Suppressor macrophage (primary cell): Measurements from ENCODE around the gene EFNA5.
A peak's percentile ranks its signal among the peaks of the same experiment; 100 is the strongest.

Experiments used
- DNase-seq, 4 experiments: peaks; one replicate each; pipeline ENCODE4 v3.0.0-alpha.2; 2020 to 2022

Gene EFNA5

DNA sequence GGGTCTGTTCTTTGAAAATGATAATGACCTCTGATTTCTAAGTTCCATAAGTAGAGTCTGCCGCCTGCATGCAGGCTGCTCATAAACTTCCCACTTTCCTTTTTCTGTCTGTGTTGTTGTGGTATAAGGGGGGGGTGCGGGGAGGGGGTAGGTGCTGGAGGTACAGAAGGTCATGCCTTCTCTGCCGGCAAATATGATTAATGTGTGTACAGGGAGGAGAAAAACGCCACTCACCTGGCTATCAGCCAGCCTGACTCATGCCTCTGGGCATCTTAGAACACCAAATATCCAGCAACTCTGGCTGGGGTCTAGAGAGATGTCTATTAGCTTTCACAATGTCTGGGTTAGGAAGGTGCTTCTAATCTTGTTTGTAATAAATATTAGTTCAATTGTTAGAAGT lies 128.3 kb downstream of the EFNA5 start:
- DNase-seq, result no peak

DNA sequence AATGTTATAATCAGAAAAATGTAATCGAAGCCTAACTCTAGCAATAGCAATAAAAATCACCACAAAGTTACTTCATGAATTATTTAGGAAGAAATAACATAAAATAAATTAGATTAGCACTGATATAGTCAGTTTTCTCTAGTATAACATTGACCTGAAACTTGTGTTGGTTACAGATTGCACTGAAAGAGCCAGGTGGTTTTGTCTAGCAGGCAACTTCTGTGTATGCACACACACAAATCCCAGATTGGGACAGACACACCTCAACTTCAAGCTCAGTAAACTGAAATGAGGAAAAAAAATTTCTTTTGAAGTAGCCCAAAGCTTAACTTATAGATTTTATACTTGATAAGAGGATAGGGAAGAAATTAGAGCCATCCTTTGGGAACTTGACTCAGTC lies 129.3 kb downstream of the EFNA5 start:
- no peak for DNase-seq

- DNase-seq, result no peak
These were observed 130.9 kb downstream of the EFNA5 start for GRCh38 chr5:107539726-107540330.

- DNase-seq, result no peak
These were observed 131.8 kb downstream of the EFNA5 start for GRCh38 chr5:107538805-107539445.

GRCh38 chr5:107538331-107538730 lies 132.4 kb downstream of the EFNA5 start:
- no peak for DNase-seq

DNA sequence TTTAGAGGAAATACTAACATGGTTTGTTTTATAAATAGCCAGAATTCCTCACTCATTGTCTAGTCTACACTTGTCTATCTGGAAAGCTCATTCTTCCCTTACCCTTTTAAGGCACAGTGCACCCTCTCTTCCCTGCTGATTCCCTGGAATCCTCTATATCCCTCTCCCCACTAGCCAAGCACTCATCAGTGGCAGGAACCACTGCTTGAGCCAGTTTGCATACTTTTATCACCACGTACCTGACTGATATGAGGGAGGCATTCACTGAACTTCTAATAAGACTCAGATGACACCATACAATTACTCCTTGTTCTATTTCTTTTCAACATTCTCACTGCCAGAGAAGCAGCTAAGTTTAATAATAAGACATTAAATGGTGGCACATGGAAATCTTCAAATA lies 134.9 kb downstream of the EFNA5 start:
- DNase-seq, result no peak

DNA sequence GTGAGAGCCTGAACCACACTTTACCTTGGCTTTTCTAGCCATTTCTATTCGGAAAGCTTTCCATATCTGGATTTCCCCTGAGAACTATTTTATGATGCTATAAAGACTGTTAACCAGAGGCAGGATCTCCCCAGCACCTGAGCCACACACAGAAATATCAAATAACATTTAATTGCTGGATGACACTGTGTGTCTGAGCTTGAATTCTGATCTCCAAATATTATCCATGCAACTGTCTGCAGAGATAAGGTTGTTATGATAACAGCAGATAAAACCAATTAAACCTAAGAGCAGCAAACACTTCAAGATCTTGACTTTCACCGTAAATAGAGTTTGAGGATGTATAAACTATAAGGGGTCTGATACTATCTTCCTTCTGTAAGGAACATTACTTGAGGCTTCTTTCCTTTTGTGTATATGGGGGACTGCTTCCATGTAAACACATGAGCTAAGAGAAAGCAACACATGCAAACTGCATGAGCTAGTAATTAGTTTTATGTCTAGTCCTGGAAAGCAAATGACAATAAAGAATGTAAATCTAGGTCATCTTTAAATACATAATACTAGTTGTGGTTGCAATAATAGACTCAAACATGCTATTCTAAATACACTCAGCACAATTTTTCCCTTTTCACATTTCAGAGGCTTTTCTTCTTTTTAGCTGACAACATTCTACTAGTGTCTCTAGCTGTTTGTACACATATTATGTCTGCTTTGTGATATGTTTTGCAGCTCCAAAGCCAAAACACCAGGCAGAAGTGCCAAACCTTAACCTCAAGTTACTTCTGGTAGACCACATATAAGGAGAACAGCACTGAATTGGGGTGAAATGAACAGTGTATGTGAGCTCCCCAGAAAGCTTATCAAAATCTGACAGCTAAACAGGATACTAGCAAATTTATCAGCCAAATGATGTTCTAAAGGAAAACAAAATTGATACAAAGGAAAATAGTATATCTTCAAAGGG lies 136.5 kb downstream of the EFNA5 start:
- no peak for DNase-seq

GRCh38 chr5:107532916-107533315 lies 137.8 kb downstream of the EFNA5 start:
- DNase-seq, result no peak

DNA sequence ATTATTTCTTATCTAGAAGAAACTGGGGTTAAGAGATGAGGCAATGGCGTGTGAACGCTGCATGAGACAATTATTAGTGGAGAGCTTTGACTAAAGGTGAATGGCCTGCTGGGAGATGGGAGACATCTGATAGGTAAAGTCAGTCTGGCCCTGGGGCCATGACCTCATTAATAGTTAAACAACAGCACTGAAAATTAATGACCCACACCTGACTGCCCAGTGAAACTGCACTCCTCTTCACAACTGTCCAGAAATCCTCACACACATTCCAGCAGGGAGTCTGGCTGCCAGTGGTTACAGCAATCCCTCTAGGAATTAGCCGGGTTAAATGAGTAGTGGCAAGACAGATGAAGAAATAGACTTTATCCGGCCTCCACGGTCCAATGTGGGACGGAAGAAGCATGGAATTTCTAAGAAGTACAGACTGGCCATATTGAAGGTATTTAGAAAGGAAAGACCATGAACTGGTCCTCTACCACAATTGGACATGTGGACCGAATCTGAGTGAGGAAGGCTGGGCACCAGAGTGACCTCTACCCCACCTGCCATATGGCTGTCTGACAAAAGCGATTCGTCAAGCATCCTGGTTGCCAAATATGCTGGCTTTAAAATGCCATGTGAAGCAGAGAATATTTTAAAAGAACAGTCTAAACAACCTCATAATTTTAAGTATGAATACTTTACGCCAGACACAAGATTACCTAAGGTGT lies 138.4 kb downstream of the EFNA5 start:
- DNase-seq, result no peak

GRCh38 chr5:107531308-107531707 lies 139.4 kb downstream of the EFNA5 start:
- no peak for DNase-seq

DNA sequence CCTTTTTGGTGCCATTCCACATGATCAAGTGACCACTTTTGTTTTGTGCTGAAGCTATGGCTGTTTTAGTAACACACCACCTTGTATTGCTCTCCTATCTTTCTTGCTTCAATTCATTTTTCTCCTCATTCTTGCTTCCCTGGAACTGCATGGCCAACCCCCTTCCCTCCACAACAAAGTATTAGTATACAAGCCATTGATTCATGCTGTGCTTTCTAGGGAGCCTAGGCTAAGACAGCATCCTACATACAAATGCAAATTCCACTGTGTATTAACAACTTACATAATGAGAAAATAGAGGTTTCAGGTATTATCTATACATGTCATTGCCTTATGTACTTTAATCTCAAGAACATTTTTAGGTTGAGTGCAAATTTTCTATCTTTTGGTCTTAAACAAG lies 141.1 kb downstream of the EFNA5 start:
- no peak for DNase-seq

DNA sequence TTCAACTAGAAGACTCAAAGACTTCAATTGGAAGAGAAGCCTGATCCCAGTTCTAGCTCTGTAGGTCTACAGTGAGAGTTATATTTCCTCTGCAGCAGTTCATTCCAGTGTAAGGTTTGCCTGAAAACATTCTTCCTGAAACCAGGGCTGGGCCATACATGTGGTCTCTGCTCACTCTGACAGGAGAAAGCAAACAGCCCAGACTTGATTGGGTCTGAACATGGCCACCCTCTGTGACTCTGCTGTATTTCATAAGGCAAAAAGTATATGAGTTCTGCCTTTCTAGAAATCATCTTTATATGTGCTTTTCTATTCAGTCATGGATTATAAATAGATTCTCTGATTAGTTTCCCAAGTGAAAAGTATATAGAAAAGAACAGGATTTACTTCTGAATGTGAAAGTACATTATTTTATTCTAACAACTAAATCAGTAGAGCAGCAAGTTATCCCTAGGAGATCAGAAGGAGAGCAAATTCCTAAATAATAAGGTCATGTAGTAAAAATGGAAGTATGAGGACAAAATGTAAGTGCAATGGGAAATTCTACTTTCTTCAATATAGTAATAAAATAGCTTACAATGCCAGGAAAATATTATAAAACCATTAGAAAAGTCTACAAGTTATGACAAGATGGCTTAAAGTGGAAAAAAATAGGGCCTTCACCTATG lies 144.3 kb downstream of the EFNA5 start:
- no peak for DNase-seq

DNA sequence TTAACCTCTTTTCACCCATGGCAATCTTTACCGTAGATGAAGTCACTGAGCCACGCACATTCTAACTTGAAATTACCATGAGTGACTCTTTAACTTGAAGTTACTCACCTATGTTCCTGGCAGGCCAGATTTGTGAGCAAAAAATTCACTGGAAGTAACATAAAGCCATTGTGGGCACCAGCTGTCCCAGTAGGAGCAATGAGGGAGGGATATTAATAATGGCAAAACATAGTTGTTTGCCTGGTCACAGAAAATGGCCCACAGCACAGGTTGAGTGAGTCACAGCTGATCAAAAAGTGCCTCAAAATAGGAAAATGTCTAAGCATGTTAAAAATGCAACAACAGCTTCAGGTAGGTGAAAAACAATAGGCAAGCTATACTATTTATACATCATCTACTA lies 146.6 kb downstream of the EFNA5 start:
- no peak for DNase-seq

GRCh38 chr5:107523029-107523680 lies 147.6 kb downstream of the EFNA5 start:
- peak in 2 of 4 experiments; percentile 17 to 26 for DNase-seq

DNA sequence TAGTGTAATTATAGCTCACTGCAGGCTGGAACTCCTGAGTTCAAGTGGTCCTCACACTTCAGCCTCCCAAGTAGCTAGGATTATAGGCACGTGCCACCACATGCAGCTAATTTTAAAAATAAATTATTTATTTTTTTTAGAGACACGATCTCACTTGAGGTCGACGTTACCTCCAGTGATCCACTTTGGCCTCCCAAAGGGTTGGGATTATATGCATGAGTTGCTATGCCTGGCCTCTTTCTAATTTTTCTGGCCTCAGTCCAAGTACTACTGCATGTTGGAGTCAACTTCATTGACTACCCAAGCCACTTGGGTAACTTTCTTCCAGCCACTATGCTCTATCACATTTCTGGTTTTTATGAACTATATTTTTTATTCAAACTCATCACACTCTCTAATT lies 148.3 kb downstream of the EFNA5 start:
- DNase-seq, result no peak

GRCh38 chr5:107519900-107520354 lies 150.8 kb downstream of the EFNA5 start:
- no peak for DNase-seq

DNA sequence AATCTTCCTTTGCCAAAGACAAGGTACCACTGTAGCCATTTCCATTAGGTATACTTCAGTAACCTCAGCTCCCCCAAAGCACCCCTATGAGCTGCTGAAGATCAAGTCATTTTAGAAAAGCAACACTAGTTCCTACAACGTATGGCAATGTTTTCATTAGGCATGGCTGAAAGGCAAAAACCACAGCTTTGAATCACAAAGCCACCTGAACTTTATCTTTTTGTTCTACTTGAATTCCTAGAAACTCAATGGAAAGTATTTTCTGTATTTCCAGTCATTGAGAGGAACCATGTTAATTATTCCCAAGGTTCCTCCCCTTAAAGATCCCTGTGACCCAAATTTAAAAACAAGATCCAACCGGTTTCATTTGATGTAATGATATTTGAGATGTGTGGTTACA lies 152.1 kb downstream of the EFNA5 start:
- no peak for DNase-seq

- no peak for DNase-seq
These were observed 152.5 kb downstream of the EFNA5 start for GRCh38 chr5:107518190-107518589.

DNA sequence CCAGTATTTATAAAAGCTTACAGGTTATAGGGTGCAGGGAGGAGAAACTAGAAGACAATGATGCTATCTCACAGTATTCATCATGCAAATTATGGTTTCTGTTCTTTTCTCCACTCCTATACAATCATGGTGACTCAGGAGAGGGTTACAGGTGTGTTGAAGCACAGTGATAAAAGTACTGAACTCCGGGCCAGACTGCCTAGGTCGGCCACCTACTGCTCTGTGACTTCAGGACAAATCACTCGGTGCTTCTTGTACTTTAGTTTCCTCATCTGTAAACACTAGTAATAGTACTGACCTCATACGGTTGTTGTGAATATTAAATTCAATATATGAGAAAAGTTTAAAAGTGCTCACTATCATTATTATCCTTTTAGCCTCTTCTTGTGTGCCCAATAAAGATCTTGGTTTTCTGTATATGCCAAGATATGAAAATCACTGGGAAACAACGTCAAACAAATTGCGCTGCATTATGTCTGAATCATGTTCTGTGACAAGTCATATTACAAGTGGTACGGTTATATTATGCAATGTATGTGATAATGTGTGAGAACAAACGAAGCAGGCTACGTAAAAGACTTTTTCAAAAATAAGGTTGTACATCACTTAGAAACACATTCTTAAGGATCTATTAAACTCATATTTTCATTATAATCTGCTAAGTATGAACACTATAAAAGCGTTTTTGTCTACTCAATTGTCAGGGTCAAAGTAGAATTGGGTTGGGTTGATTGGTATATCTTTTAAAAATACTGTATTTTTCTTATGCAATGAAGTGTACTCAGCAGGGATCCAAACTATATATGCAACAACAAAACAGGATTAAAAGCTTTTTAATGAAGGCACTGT lies 153.3 kb downstream of the EFNA5 start:
- DNase-seq, result no peak

DNA sequence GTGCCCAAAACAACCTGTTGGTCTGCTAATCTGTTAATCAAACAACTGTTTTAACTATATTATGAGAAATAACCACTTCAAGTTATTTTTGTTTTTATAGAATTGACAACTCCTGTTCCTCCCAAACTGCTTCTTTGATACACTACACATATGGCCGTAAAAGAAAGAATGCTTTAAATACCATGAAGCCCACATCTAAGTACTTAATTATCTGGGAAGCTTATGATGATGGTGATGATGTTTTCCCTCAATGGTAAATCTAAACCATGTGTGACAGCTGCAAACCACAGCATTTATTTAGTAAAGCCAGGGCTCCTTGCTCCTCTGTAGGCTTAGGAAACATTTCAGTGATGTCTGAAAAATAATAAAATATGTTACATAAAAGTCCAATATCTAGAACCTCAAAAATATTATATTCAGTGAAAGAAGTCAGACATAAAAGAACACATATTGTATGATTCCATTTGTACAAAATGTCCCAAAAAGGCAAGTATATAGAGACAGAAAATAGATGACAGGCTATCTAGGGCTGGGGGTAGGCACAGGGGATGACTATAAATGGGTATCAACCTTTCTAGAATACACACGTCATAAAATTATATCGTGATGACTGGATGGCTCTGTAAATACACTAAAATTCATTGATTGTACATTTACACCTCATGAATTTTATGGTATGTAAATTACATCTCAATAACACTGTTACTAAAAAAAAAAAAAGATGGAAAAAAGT lies 154.1 kb downstream of the EFNA5 start:
- no peak for DNase-seq
